Keratinocyte (primary cell): ENCODE measurements around the gene ADAMTSL4.

Experiments
- CTCF ChIP-seq, 3 experiments: IDR thresholded peaks in 1 of 3; conservative IDR thresholded peaks in 1 of 3; optimal IDR thresholded peaks in 1 of 3; 2 replicates in 2 of 3; 3 replicates in 1 of 3; pipeline versions ENCODE3 to v1.5.1; 2011; ENCODE audit warnings: low read length in 3 of 3, mild to moderate bottlenecking in 3 of 3, moderate library complexity in 2 of 3, control low read depth in 1 of 3, inconsistent platforms in 1 of 3; ENCODE audit not compliant: insufficient read depth in 2 of 3; ENCODE audit errors: extremely low read depth in 1 of 3
- EZH2 ChIP-seq: IDR thresholded peaks from one replicate; pipeline ENCODE4 v1.6.1; 2012; ENCODE audit warnings: inconsistent platforms, mild to moderate bottlenecking, low read length, moderate library complexity

- no peak for TF ChIP-seq CTCF (optimal IDR thresholded peaks at IDR 0.05 in 1 of 3, IDR thresholded peaks at IDR 0.05 in 1 of 3, conservative IDR thresholded peaks at IDR 0.05 in 1 of 3; ENCODE audit: extremely low read depth in 1 of 3, insufficient read depth in 2 of 3, low read length in 3 of 3)
- TF ChIP-seq EZH2, result no peak
These were observed 60.5 kb downstream of the ADAMTSL4 start for GRCh38 chr1:150609732-150610131.
